ENCODE measurements around the gene BOD1L1.

Gene BOD1L1

GRCh38 chr4:13539047-13539618, 88.4 kb downstream of the BOD1L1 start:
- H3K27ac ChIP-seq, result no peak overlapping the region
- no peak for DNase-seq
- H3K27me3 ChIP-seq (replicated peaks), result peaks cover 99% of the 10 kb centered on the region
- H3K4me3 ChIP-seq (ENCODE audit: low read depth, low read length), result no peak overlapping the region
- no peaks in the 10 kb centered on the region for H3K36me3 ChIP-seq (replicated peaks)
- TF ChIP-seq CTCF (IDR thresholded peaks at IDR 0.05; ENCODE audit: low read depth, low read length, missing control alignments), result no peak
- in situ Hi-C loops (cut with HindIII; ENCODE audit: low pct_ligation_motif_present, low sequenced_read_pairs), result no loop called here

GRCh38 chr4:13538427-13538973, 89.0 kb downstream of the BOD1L1 start:
- no peak for TF ChIP-seq CTCF (IDR thresholded peaks at IDR 0.05; ENCODE audit: low read depth, low read length, missing control alignments)
- no peak for DNase-seq
- Histone ChIP-seq H3K4me3 (ENCODE audit: low read depth, low read length) (no peak overlapping the region), H3K27ac (no peak overlapping the region), H3K27me3 (replicated peaks) (peaks cover 99% of the 10 kb centered on the region), H3K36me3 (replicated peaks) (no peaks in the 10 kb centered on the region)
- in situ Hi-C loops (cut with HindIII; ENCODE audit: low pct_ligation_motif_present, low sequenced_read_pairs), result no loop called here

- no peak for TF ChIP-seq CTCF (IDR thresholded peaks at IDR 0.05; ENCODE audit: low read depth, low read length, missing control alignments)
- no peak overlapping the region for H3K27ac ChIP-seq
- H3K27me3 ChIP-seq (replicated peaks), result peaks cover 97% of the 10 kb centered on the region
- in situ Hi-C loops (cut with HindIII; ENCODE audit: low pct_ligation_motif_present, low sequenced_read_pairs), result no loop called here
- no peak for DNase-seq
- no peaks in the 10 kb centered on the region for H3K36me3 ChIP-seq (replicated peaks)
- no peak overlapping the region for H3K4me3 ChIP-seq (ENCODE audit: low read depth, low read length)
Observed at GRCh38 chr4:13537832-13538177, 89.7 kb downstream of the BOD1L1 start.

- TF ChIP-seq CTCF (IDR thresholded peaks at IDR 0.05; ENCODE audit: low read depth, low read length, missing control alignments), result no peak
- DNase-seq, result no peak
- H3K4me3 ChIP-seq (ENCODE audit: low read depth, low read length), result no peak overlapping the region
- in situ Hi-C loops (cut with HindIII; ENCODE audit: low pct_ligation_motif_present, low sequenced_read_pairs), result no loop called here
- peaks cover 97% of the 10 kb centered on the region for H3K27me3 ChIP-seq (replicated peaks)
- H3K27ac ChIP-seq, result no peak overlapping the region
- H3K36me3 ChIP-seq (replicated peaks), result no peaks in the 10 kb centered on the region
Observed at GRCh38 chr4:13537011-13537831, 90.3 kb downstream of the BOD1L1 start.

GRCh38 chr4:13536607-13537006, 90.9 kb downstream of the BOD1L1 start:
- peaks cover 97% of the 10 kb centered on the region for H3K27me3 ChIP-seq (replicated peaks)
- no peak overlapping the region for H3K27ac ChIP-seq
- no peak for DNase-seq
- no peak for TF ChIP-seq CTCF (IDR thresholded peaks at IDR 0.05; ENCODE audit: low read depth, low read length, missing control alignments)
- no peaks in the 10 kb centered on the region for H3K36me3 ChIP-seq (replicated peaks)
- in situ Hi-C loops (cut with HindIII; ENCODE audit: low pct_ligation_motif_present, low sequenced_read_pairs), result no loop called here
- no peak overlapping the region for H3K4me3 ChIP-seq (ENCODE audit: low read depth, low read length)
